ENCODE measurements around the gene MTFR2.

Gene MTFR2

DNA sequence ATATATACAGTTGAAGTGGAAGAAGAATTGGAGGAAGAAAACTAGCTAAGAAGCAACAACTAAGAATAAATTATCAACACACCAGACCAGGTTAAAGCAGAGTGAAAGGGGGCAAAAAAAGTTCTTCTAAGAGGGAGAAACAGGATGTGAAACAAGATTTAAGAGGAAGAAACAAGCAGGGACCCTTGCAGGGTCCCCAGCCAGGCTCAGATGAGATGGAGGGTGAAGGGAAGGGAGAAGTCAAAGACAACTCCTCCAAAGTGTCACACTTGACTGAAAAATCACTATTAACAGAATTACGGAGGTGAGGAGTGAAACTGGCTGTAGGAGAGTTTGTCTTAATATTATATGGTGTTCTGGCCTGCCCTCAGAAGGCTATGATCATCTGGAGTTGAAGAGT is 65.4 kb downstream of the MTFR2 start:
- no peak for DNase-seq (ENCODE audit: low read depth)

DNA sequence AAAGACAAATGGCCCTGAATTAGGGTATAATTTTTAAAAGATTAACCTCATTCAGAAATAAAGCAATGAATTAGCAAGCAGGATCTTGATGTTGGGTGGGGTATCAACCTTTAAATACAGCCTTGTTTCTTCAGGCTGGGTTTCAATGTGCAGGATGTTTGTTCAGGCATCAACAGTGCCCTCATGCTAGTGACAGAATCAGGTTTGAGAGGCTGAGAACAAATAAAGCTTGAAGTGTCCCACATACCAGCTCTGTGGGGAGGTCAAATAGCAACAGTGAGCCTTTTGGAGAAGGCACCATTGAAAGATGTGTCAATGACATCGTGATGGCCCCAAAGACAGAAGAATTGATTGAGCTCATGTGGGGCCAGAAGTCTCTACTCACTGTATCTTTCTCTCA is 68.2 kb downstream of the MTFR2 start:
- no peak for DNase-seq (ENCODE audit: low read depth)

DNA sequence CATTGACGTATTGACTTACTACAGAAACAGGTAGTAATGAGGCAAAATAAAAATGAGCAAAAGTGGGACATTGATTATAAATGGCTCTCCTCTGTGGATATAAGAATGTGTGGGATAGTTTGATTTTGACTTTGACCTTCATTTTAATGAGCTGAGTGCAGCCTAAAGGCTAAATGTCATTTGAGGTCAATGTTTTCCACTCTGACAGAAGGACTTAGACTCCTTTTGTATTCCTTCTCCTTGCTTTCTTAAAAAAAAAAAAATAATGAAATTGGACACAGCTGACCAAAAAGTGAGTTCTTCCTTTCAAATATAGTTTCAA is 68.6 kb downstream of the MTFR2 start:
- no peak for DNase-seq (ENCODE audit: low read depth)

All from stimulated activated CD8-positive, alpha-beta memory T cell treated with anti-CD3 and anti-CD28 coated beads, Interleukin-12 subunit alpha, Interleukin-12 subunit beta, amount 100 ng/mL, for 1 hour (primary cell).